OCI-LY7 (cell line): ENCODE measurements around the gene ACOT9. TPM values are rescaled to one million over a fixed set of nuclear protein-coding genes. Genes with fewer than 3 reads are reported as not detected.
A peak's percentile ranks its signal among the peaks of the same experiment; 100 is the strongest.

ENCODE experiments used
- BruUV-seq: library from RNA; stranded (reverse); fragments of 400-500 nt; replicated peaks from 2 replicates; lab custom pipeline; 2021; lab: Mats Ljungman, UMichigan
- CTCF ChIA-PET: fragments of 300-600 bp; sonication (Branson Sonifier 250); formaldehyde crosslinking; loops from one replicate; lab custom pipeline; 2022; ENCODE audit warnings: antibody characterized with exemption; ENCODE audit not compliant: unreplicated experiment; lab: Charles Lee
- POLR2A ChIA-PET: fragments of 300-600 bp; sonication (Branson Sonifier 250); formaldehyde crosslinking; loops from one replicate; lab custom pipeline; 2022; ENCODE audit warnings: antibody characterized with exemption; lab: Charles Lee
- DNase-seq: peaks from one replicate; pipeline ENCODE4 v3.0.0-alpha.2; 2015; ENCODE audit warnings: low spot score
- H2AFZ ChIP-seq: fragments of 200-600 bp; sonication (generic), shearing (Covaris generic); 2 replicates; pipeline ENCODE4 v1.6.1; 2014; ENCODE audit warnings: mild to moderate bottlenecking, antibody characterized with exemption, low read length, moderate library complexity
- H3K27ac ChIP-seq: fragments of 200-600 bp; sonication (generic); 2 replicates; pipeline ENCODE4 v1.5.1; 2014; ENCODE audit warnings: mixed run types, low read depth, mild to moderate bottlenecking, moderate library complexity, low read length, inconsistent platforms; ENCODE audit not compliant: poor library complexity, severe bottlenecking
- H3K36me3 ChIP-seq: fragments of 200-600 bp; sonication (generic); 2 replicates; pipeline ENCODE4 v1.6.1; 2014; ENCODE audit warnings: mild to moderate bottlenecking, antibody characterized with exemption, low read length, moderate library complexity, mixed read lengths; ENCODE audit not compliant: insufficient read depth
- H3K4me1 ChIP-seq: fragments of 200-600 bp; sonication (generic); 2 replicates; pipeline ENCODE4 v1.5.1; 2014; ENCODE audit warnings: mild to moderate bottlenecking, low read length; ENCODE audit not compliant: insufficient read depth, poor library complexity, severe bottlenecking
- H3K4me2 ChIP-seq: fragments of 200-600 bp; sonication (generic); 2 replicates; pipeline ENCODE4 v1.6.1; 2014; ENCODE audit warnings: mild to moderate bottlenecking, low read length
- H3K4me3 ChIP-seq: fragments of 200-600 bp; sonication (generic); 2 replicates; pipeline ENCODE4 v1.5.1; 2014; ENCODE audit warnings: mild to moderate bottlenecking, low read depth, low read length; ENCODE audit not compliant: poor library complexity, severe bottlenecking
- H3K79me2 ChIP-seq: fragments of 200-600 bp; sonication (generic); 2 replicates; pipeline ENCODE4 v1.6.1; 2016; ENCODE audit warnings: low read depth, mild to moderate bottlenecking, low read length, moderate library complexity, mixed read lengths; ENCODE audit not compliant: insufficient read depth
- H3K9me2 ChIP-seq: fragments of 200-600 bp; sonication (generic); 2 replicates; pipeline ENCODE4 v1.6.1; 2016; ENCODE audit warnings: mild to moderate bottlenecking, low read length, mixed read lengths; ENCODE audit not compliant: insufficient read depth
- H3K9me3 ChIP-seq: fragments of 200-600 bp; sonication (generic); 2 replicates; pipeline ENCODE4 v1.6.1; 2014; ENCODE audit warnings: mild to moderate bottlenecking, mixed run types, low read length, mixed read lengths
- H4K20me1 ChIP-seq: fragments of 200-600 bp; sonication (generic); 2 replicates; pipeline ENCODE4 v1.6.1; 2014; ENCODE audit warnings: mild to moderate bottlenecking, antibody characterized with exemption, low read length, moderate library complexity, mixed read lengths; ENCODE audit not compliant: insufficient read depth
- CTCF ChIP-seq: fragments of 200-600 bp; sonication (generic); conservative IDR thresholded peaks from 2 replicates; pipeline ENCODE4 v1.5.1; 2014; ENCODE audit warnings: mild to moderate bottlenecking, antibody characterized with exemption, low read length, moderate library complexity, mixed read lengths
- EZH2phosphoT487 ChIP-seq: fragments of 200-600 bp; sonication (generic); IDR thresholded peaks from 2 replicates; pipeline ENCODE4 v1.6.1; 2018; ENCODE audit warnings: low read depth, borderline replicate concordance, mild to moderate bottlenecking, mixed run types, antibody characterized with exemption, low read length, moderate library complexity, mixed read lengths
- intact Hi-C: fragments of 100-400 bp; cut with micrococcal nuclease; formaldehyde crosslinking; loops from one replicate; pipeline ENCODE4 v1.10.0; 2022; ENCODE audit not compliant: unreplicated experiment
- total RNA-seq, 2 experiments: library from RNA; depleted of rRNA in 1 of 2; stranded (reverse); fragments of >200 nt in 1 of 2; shearing (Covaris generic) in 1 of 2; gene quantifications; 2 replicates each; pipeline ENCODE4 v1.2.3, GENCODE V29; 2014 to 2022

Gene ACOT9
- total RNA-seq, 2 experiments from 2014 or later: 1.9 to 10.6 TPM

- CTCF ChIA-PET: interaction anchor here (2.6 kb wide), 1 partner anchor 119 kb away, joined by 16 read pairs; no protein-coding TSS in a partner anchor
- peak within 1 kb of the TSS; percentile 82 for H2AFZ ChIP-seq
- peak; percentile 81 for TF ChIP-seq CTCF
- TF ChIP-seq EZH2phosphoT487: no peak
Measured at GRCh38 chrX:23782863-23783588, 40.0 kb upstream of the ACOT9 start, which contains the start of gene SAT1. TSS of gene SAT1 (plus strand) at chrX:23783173. CDS start at chrX:23783352, 179 bp downstream.

GRCh38 chrX:23782455-23782854, 39.4 kb upstream of the ACOT9 start:
- H3K4me1 ChIP-seq: peaks cover 26% of the 10 kb centered on the region
- intact Hi-C loops: loop anchor here (2.0 kb wide), 1 partner anchor 272 kb away; the partner anchor contains the start of gene EIF2S3
- ChIA-PET POLR2A (interaction anchor here (0.5 to 2.7 kb wide), 8 partner anchors 12 to 271 kb away, joined by 3 to 16 read pairs (median 4); no protein-coding TSS in a partner anchor), CTCF (interaction anchor here (2.6 kb wide), 1 partner anchor 119 kb away, joined by 16 read pairs; no protein-coding TSS in a partner anchor)
- H2AFZ ChIP-seq: peak overlapping the region; percentile 82
- DNase-seq: no peak
- no peaks in the 10 kb centered on the region for H4K20me1 ChIP-seq
- no peaks in the 10 kb centered on the region for H3K9me2 ChIP-seq
- TSS peak; percentile 83 for BruUV-seq
- TF ChIP-seq CTCF (no peak), EZH2phosphoT487 (no peak)
- peaks cover 12% of the 10 kb centered on the region; the same call in 1 of the 2 replicates for H3K79me2 ChIP-seq
- H3K4me2 ChIP-seq: peak overlapping the region; percentile 69
- H3K9me3 ChIP-seq: no peaks in the 10 kb centered on the region
- peak overlapping the region; percentile 89 for H3K4me3 ChIP-seq
- peaks cover 17% of the 10 kb centered on the region for H3K36me3 ChIP-seq
- no peak overlapping the region for H3K27ac ChIP-seq

More at GRCh38 chrX:23782863-23783588, 40.0 kb upstream of the ACOT9 start, which contains the start of gene SAT1:
- peaks cover 17% of the 10 kb centered on the region for H3K36me3 ChIP-seq
- intact Hi-C loops: loop anchor here (1.0 to 2.0 kb wide), 3 partner anchors 27 to 272 kb away; partner anchors contain the start of gene EIF2S3
- peaks cover 26% of the 10 kb centered on the region for H3K4me1 ChIP-seq
- POLR2A ChIA-PET: interaction anchor here (0.6 to 2.7 kb wide), 9 partner anchors 12 to 271 kb away, joined by 3 to 16 read pairs (median 3); no protein-coding TSS in a partner anchor
- DNase-seq: peak; percentile 95
- peaks cover 12% of the 10 kb centered on the region; the same call in 1 of the 2 replicates for H3K79me2 ChIP-seq
- H3K9me3 ChIP-seq: no peaks in the 10 kb centered on the region
- H3K4me3 ChIP-seq: peak within 1 kb of the TSS; percentile 89
- H3K4me2 ChIP-seq: peak within 1 kb of the TSS; percentile 84
- no peaks in the 10 kb centered on the region for H3K9me2 ChIP-seq
- BruUV-seq: no TSS peak
- no peaks in the 10 kb centered on the region for H4K20me1 ChIP-seq
- H3K27ac ChIP-seq: peak within 1 kb of the TSS; percentile 59
